NCI-H2171 (cell line): ENCODE measurements around the gene FBF1.
"Not testable (repeated sequence)": the region's sequence is repeated elsewhere in the genome, so short reads cannot be mapped to it uniquely, and the experiment has no call there.

ENCODE experiments used
- DNase-seq: peaks from one replicate; lab custom pipeline; 2025; lab: John Stamatoyannopoulos, UW

Gene FBF1

GRCh38 chr17:75940727-75941441 lies at the start of gene FBF1:
TSS of gene FBF1 (minus strand) at chr17:75941042. CDS start at chr17:75938149, 2,893 bp downstream.
- peak; percentile 91 for DNase-seq

GRCh38 chr17:75987041-75987440 lies 46.2 kb upstream of the FBF1 start:
- no peak for DNase-seq

- DNase-seq, result no peak
Measured at GRCh38 chr17:75985986-75986385, 45.1 kb upstream of the FBF1 start.

- no peak for DNase-seq
Measured at GRCh38 chr17:75983501-75984181, 42.8 kb upstream of the FBF1 start.

GRCh38 chr17:75981019-75981615 lies 40.3 kb upstream of the FBF1 start:
- no peak for DNase-seq

- DNase-seq, result no peak
Measured at GRCh38 chr17:75980188-75981018, 39.6 kb upstream of the FBF1 start.

GRCh38 chr17:75979705-75980187 lies 38.9 kb upstream of the FBF1 start:
- DNase-seq, result no peak

GRCh38 chr17:75978938-75979704 lies 38.3 kb upstream of the FBF1 start, which contains the start of the genes ACOX1 and TEN1:
TSS of gene ACOX1 (minus strand) at chr17:75979166. CDS start at chr17:75979073, 93 bp downstream.
TSS of gene TEN1 (plus strand) at chr17:75979240. CDS start at chr17:75986193, 6,953 bp downstream.
- DNase-seq, result peak; percentile 96

- no peak for DNase-seq
Measured at GRCh38 chr17:75976175-75976848, 35.5 kb upstream of the FBF1 start.

GRCh38 chr17:75975757-75976174 lies 34.9 kb upstream of the FBF1 start:
- DNase-seq, result no peak

- DNase-seq, result not testable (repeated sequence)
Measured at GRCh38 chr17:75975187-75975586, 34.3 kb upstream of the FBF1 start.

- no peak for DNase-seq
Measured at GRCh38 chr17:75970626-75971025, 29.8 kb upstream of the FBF1 start.

GRCh38 chr17:75970011-75970523 lies 29.2 kb upstream of the FBF1 start:
- DNase-seq, result no peak

GRCh38 chr17:75969044-75969443 lies 28.2 kb upstream of the FBF1 start:
- not testable (repeated sequence) for DNase-seq

GRCh38 chr17:75965468-75965867 lies 24.6 kb upstream of the FBF1 start:
- DNase-seq, result no peak

GRCh38 chr17:75959839-75960511 lies 19.1 kb upstream of the FBF1 start:
- no peak for DNase-seq

GRCh38 chr17:75959051-75959838 lies 18.4 kb upstream of the FBF1 start:
- DNase-seq, result no peak

GRCh38 chr17:75950855-75951554 lies 10.2 kb upstream of the FBF1 start:
- no peak for DNase-seq
